ENCODE data around the gene LIN7A. TPM values are rescaled to one million over a fixed set of nuclear protein-coding genes. Genes with fewer than 3 reads are reported as not detected.

The LIN7A gene
- polyA plus RNA-seq, 10 donors = 1.9 to 7.0 (median 2.8) TPM

DNA sequence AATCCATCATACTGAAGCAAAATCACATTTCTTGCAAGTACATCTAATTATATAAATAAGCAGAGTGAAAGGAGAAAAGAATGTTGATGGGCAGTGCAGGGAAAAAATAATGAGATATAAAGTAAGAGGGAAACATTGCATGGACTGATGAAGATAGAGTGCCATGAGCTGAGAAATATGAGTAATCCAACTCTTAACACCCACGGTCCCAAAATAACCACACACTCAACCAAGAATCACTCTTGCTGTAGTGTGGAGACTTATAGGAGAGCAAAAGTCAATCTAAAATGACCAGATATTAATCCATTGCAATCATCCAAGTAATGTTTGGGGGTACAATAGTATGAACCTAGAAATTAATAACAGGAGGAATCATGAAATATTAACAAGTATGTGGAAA, 180.9 kb downstream of the LIN7A start:
- no peak for DNase-seq

DNA sequence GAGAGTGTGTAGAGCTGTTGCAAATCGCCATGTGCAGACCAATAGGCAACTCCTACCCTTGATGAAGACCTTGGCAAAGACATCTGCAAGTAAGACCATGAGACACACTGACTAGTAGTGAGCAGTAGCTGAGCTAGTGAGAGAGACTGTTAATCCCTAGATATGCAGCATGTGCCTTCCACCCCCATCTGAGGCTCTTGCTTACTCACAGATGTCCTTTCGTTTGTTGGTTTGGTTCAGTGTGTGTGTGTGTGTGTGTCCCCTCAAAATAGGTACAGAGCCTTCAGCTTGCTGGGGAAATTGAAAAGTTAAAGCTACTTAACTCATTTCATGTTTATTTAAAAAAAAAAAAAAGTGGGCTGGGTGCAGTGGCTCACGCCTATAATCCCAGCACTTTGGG, 183.5 kb downstream of the LIN7A start:
- DNase-seq = no peak

DNA sequence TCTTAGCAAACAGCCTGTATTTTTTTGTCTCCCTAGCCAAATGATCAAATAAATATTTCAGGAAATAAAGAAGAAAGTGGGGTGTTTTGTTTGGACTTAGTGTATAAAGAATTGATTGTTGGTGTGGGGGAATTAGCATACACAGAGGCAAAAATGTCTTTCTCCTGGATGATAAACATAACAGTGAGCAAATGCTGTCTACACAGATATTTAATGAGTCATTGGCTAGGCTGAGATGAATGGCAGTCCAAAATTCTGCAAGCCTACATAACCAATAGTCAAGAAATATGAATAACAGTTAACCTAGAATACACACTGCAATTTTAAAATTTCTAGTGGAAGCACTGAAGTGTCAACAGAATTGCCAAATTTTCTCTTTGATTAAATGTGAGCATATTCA, 185.3 kb downstream of the LIN7A start:
- DNase-seq = no peak

- peak; percentile 27 to 56 (median 33) for DNase-seq
Observed at GRCh38 chr12:80749456-80749855, 188.3 kb downstream of the LIN7A start.

- no peak for DNase-seq
Observed at GRCh38 chr12:80747800-80748199, 189.9 kb downstream of the LIN7A start.

GRCh38 chr12:80745851-80746505, 191.8 kb downstream of the LIN7A start:
- DNase-seq = peak; percentile 13 to 54 (median 33)

Other genes with a start within 250 kb of the LIN7A start
- 100 to 1,000 TPM in 1 of 10 donors, 10 to 100 TPM in 9; 49.2 to 105 (median 72.1) TPM for gene MYF6, start 230.3 kb downstream of the LIN7A start, polyA plus RNA-seq (ENCODE audit: insufficient read length in 10 of 10)
- 10 to 100 TPM; 23.7 to 37.2 (median 28.4) TPM for gene MYF5, start 221.0 kb downstream of the LIN7A start, polyA plus RNA-seq (ENCODE audit: insufficient read length in 10 of 10)
- 10 to 100 TPM in 3 of 10 donors, 1 to 10 TPM in 7; 6.4 to 12.8 (median 7.7) TPM for gene ACSS3, start 140.1 kb upstream of the LIN7A start, polyA plus RNA-seq (ENCODE audit: insufficient read length in 10 of 10)

Measured in muscle of back (tissue), 11 donors.